ENCODE measurements around the gene YIPF6.

GRCh38 chrX:68498508-68499379 lies at the start of gene YIPF6:
- no peak for TF ChIP-seq EZH2 (IDR thresholded peaks at IDR 0.05; ENCODE audit: borderline replicate concordance, low read length)
- no peak for TF ChIP-seq CTCF (conservative IDR thresholded peaks at IDR 0.05 in 1 of 2, IDR thresholded peaks at IDR 0.05 in 1 of 2; ENCODE audit: extremely low read depth in 1 of 2, insufficient read depth in 1 of 2, low read depth in 1 of 2, low read length in 2 of 2)

All from mammary epithelial cell (primary cell).